Pancreas (tissue), 10 donors: ENCODE data around the gene U2SURP. TPM values are rescaled to one million over a fixed set of nuclear protein-coding genes. Genes with fewer than 3 reads are reported as not detected.

Experiments
- ATAC-seq, 4 donors: fragments of 200-7000 bp; cut with Tn5 transposase; one replicate each; pipeline versions ENCODE4 v1.8.0 to v1.9.1; 2020; ENCODE audit warnings: mild to moderate bottlenecking in 4 of 4, moderate library complexity in 4 of 4
- DNase-seq, 6 donors: peaks; one replicate each; pipeline ENCODE4 v3.0.0-alpha.2; 2020
- FAIRE-seq: peaks from 2 replicates; lab custom pipeline; 2012; peaks lifted over from hg19 to GRCh38; lab: Jason Lieb, UNC
- H3K27ac ChIP-seq, 4 donors: fragments of 200-600 bp; sonication (generic); 1 replicate in 3 of 4; 2 replicates in 1 of 4; pipeline versions ENCODE4 v1.5.0 to v1.8.0; 2020
- H3K27me3 ChIP-seq, 4 donors: fragments of 200-600 bp; one replicate each; pipeline ENCODE4 v1.8.0; 2021
- H3K36me3 ChIP-seq, 3 donors: fragments of 200-600 bp; sonication (generic) in 1 of 3; one replicate each; pipeline versions ENCODE4 v1.5.0 to v1.8.0; 2020 to 2021
- H3K4me1 ChIP-seq, 3 donors: fragments of 200-600 bp; one replicate each; pipeline ENCODE4 v1.8.0; 2021
- H3K4me3 ChIP-seq, 4 donors: fragments of 200-600 bp; sonication (generic) in 2 of 4; one replicate each; pipeline versions ENCODE4 v1.5.0 to v1.8.0; 2020 to 2021
- H3K9me3 ChIP-seq, 4 donors: fragments of 200-600 bp; one replicate each; pipeline ENCODE4 v1.8.0; 2021
- WGBS, 2 donors: extraction: QIAGEN DNeasy Blood & Tissue Kit; methylation state at CpG; one replicate each; pipeline ENCODE4 v1.1.7; 2013; 5-methylcytosine and 5-hydroxymethylcytosine counted together
- intact Hi-C, 3 donors: fragments of 100-400 bp; cut with DNase I; formaldehyde crosslinking; loops; one replicate each; pipeline versions ENCODE4 v1.11.1 to v1.14.2; 2022
- polyA plus RNA-seq, 2 donors: library from polyadenylated mRNA; stranded (reverse); fragments of 200-250 nt; gene quantifications; one replicate each; pipeline ENCODE4 v1.2.3, GENCODE V29; 2013
- total RNA-seq, 6 donors: library from RNA; stranded (reverse); fragmentation: NEBNext Ultra II Directional in 4 of 6; extraction: Animal tissue kit (Norgen Biotek cat#: 25700) in 4 of 6; gene quantifications; one replicate each; pipeline versions ENCODE4 v1.2.1 to v1.2.4, GENCODE V29; 2021 to 2023
- TF ChIP-seq, protein P1 (sequence below), 4 donors: fragments of 200-600 bp; sonication (generic) in 3 of 4; IDR thresholded peaks; one replicate each; pipeline versions ENCODE4 v1.5.0 to v1.8.0; 2021; ENCODE audit warnings: antibody characterized with exemption in 4 of 4
- donor health status: healthy with polysubstance abuse.
- donor health status: DM: no; HTN: no; CAD: no; lungs with moderate emphysema.
- donor health status: DM: no; HTN: no; CAD: no.
- donor health status: control.
- donor health status: control.
- donor health status: Bipolar disorder and iron deficiency.
- donor health status: DM: yes; HTN: yes; CAD: no.
- donor health status: DM: no; HTN: no; CAD: no.
- donor health status: DM: no; HTN: no; CAD: no.
- donor health status: DM: yes; HTN: yes; CAD: no.

U2SURP gene
- total and polyA plus RNA-seq, 8 donors, result 19.9 to 48.2 (median 35.1) TPM

DNA sequence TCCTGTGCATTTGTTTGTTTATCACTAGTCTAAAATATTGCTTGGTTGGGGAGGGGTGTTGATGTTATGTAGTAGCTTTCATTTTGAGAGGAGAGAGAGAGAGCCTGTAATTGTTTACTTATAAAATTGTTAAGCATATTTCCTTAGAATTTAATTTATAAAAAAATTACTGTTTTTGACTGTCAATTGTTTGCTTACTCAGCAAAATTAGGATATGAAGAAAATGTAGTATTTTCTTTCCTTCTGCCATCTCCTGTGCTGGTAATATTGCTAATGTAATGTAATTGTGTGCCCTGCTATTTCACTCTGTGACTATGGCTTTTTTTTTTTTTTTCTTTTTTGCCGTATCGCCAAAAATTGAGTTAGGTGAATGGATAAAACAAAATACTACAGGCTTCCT lies 3.5 kb downstream of the U2SURP start:
- intact Hi-C loops, result no loop called here
- DNase-seq, result no peak
- no peak overlapping the region for H3K4me3 ChIP-seq
- peaks cover 0 to 18% (median 17%) of the 10 kb centered on the region in 3 donors for H3K4me1 ChIP-seq
- TF ChIP-seq, protein P1, sequence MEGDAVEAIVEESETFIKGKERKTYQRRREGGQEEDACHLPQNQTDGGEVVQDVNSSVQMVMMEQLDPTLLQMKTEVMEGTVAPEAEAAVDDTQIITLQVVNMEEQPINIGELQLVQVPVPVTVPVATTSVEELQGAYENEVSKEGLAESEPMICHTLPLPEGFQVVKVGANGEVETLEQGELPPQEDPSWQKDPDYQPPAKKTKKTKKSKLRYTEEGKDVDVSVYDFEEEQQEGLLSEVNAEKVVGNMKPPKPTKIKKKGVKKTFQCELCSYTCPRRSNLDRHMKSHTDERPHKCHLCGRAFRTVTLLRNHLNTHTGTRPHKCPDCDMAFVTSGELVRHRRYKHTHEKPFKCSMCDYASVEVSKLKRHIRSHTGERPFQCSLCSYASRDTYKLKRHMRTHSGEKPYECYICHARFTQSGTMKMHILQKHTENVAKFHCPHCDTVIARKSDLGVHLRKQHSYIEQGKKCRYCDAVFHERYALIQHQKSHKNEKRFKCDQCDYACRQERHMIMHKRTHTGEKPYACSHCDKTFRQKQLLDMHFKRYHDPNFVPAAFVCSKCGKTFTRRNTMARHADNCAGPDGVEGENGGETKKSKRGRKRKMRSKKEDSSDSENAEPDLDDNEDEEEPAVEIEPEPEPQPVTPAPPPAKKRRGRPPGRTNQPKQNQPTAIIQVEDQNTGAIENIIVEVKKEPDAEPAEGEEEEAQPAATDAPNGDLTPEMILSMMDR (IDR thresholded peaks at IDR 0.05), result no peak
- no peaks in the 10 kb centered on the region for H3K36me3 ChIP-seq
- no peak for FAIRE-seq
- H3K9me3 ChIP-seq, result no peaks in the 10 kb centered on the region
- H3K27me3 ChIP-seq, result no peaks in the 10 kb centered on the region
- WGBS, 2 donors, result 76 to 78% methylated on average over 2 of the region's 2 CpGs
- ATAC-seq, result no peak
- no peak overlapping the region for H3K27ac ChIP-seq

DNA sequence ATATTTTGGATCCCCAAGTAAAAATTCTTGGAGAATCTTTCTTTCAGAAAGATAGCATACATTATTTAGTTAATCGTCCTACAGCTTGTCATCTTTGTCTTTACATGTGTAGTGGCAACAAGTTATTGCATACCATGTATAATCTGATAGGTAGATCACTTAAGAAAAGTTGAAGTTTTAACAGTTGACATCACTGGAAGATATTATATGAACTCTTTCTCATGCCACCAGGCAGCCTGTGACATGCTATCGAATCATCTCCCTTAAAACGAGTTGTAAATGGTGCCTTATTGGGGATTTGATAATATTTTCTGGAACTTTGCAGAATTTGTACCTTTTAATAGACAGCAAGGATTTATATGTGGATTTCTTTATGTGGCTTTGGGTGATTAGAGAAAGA lies 8.7 kb downstream of the U2SURP start:
- intact Hi-C loops, result no loop called here
- Histone ChIP-seq H3K9me3 (no peaks in the 10 kb centered on the region), H3K4me1 (peaks cover 3 to 12% (median 5%) of the 10 kb centered on the region in 3 donors), H3K4me3 (no peak overlapping the region), H3K36me3 (peaks cover 0 to 18% (median 0%) of the 10 kb centered on the region in 3 donors), H3K27ac (no peak overlapping the region), H3K27me3 (no peaks in the 10 kb centered on the region)
- no peak for DNase-seq
- ATAC-seq, result no peak
- 63 to 69% methylated on average over 3 of the region's 3 CpGs for WGBS, 2 donors
- TF ChIP-seq, protein P1 (IDR thresholded peaks at IDR 0.05), result no peak
- no peak for FAIRE-seq

DNA sequence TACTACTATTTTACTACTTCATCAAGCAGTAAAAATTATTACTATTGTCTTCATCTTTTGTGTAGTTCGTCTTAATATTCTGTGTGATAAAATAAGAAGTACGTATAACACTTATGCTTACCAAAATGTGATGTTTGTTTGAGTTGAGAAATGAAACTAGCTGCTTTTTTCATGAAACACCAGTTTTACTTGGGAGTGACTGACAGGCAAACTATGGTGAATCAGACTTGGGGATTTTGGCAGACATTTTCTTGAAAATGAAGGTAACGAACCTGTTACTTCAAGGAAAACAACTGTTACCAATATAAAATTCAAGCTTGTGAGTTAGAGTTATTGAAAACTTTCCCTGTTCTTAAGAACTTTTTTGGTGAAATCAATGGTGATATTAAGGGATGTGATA lies 10.3 kb downstream of the U2SURP start:
- H3K27me3 ChIP-seq, result no peaks in the 10 kb centered on the region
- no peaks in the 10 kb centered on the region for H3K9me3 ChIP-seq
- peaks cover 3 to 11% (median 5%) of the 10 kb centered on the region in 3 donors for H3K4me1 ChIP-seq
- H3K36me3 ChIP-seq, result peaks cover 0 to 18% (median 0%) of the 10 kb centered on the region in 3 donors
- FAIRE-seq, result no peak
- ATAC-seq, result no peak
- TF ChIP-seq, protein P1 (IDR thresholded peaks at IDR 0.05), result no peak
- intact Hi-C loops, result no loop called here
- WGBS, 2 donors, result 87 to 89% methylated on average over 3 of the region's 3 CpGs
- no peak overlapping the region for H3K27ac ChIP-seq
- no peak overlapping the region for H3K4me3 ChIP-seq
- no peak for DNase-seq

DNA sequence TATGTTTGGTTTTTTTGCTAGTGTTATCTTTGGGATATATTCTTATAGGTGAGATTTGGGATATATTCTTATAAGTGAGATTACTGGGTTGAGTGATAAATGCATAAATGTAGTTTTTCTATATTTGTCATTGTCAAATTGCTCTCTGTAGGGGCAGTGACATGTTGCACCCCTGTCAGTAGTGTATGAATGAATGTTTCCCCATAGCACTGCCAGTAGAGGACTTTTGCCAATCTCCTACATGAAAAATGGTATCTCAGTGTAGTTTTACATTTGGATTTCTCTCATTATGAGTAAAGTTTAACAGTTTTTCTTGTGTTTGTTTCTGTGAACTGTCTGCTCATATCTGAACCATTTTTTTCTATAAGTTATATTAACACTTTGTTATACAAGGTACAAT lies 13.6 kb downstream of the U2SURP start:
- Histone ChIP-seq H3K36me3 (peaks cover 4 to 48% (median 12%) of the 10 kb centered on the region in 3 donors), H3K9me3 (no peaks in the 10 kb centered on the region), H3K27ac (no peak overlapping the region), H3K4me1 (peaks cover 0 to 6% (median 5%) of the 10 kb centered on the region in 3 donors), H3K27me3 (no peaks in the 10 kb centered on the region), H3K4me3 (no peak overlapping the region)
- DNase-seq, result no peak
- FAIRE-seq, result no peak
- ATAC-seq, result no peak
- intact Hi-C loops, result no loop called here
- TF ChIP-seq, protein P1 (IDR thresholded peaks at IDR 0.05), result no peak

DNA sequence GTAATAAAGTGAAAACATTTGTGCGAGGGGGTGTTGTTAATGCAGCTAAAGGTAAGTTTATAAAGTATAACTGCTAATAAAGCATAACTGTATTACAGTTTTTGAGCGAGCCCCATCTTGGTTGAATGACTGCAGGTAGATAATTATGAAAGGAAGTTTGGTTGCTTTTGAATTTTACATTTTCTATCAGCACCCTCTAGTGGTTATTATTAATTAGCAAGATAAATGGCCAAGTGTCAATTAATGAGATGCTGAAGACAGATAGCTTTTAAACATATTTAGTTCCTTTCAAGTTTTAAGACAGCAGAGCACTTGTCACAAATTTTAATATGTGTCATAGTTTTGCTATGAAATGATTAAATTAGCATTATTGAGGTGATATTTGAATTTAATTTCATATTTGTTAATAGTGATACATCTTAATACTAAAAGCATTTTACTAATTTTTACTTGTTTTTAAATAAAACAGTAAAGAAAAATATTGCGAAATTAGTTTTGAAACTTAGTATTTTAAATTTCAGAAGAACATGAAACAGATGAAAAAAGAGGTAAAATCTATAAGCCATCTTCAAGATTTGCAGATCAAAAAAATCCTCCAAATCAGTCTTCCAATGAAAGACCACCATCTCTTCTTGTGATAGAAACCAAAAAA lies 15.1 kb downstream of the U2SURP start:
- Histone ChIP-seq H3K27ac (no peak overlapping the region), H3K4me3 (no peak overlapping the region), H3K36me3 (peaks cover 4 to 62% (median 26%) of the 10 kb centered on the region in 3 donors), H3K9me3 (no peaks in the 10 kb centered on the region), H3K27me3 (no peaks in the 10 kb centered on the region), H3K4me1 (no peaks in the 10 kb centered on the region)
- ATAC-seq (peak in 2 of 4 donors; percentile 38 to 44), FAIRE-seq (peak; percentile 66), DNase-seq (no peak)
- TF ChIP-seq, protein P1 (IDR thresholded peaks at IDR 0.05), result peak in 3 of 4 donors; percentile 21 to 37 (median 35)
- intact Hi-C loops, result no loop called here
- 80 to 90% methylated on average over 3 of the region's 3 CpGs for WGBS, 2 donors
